ENCODE results near the gene PRR33.

PRR33 gene

DNA sequence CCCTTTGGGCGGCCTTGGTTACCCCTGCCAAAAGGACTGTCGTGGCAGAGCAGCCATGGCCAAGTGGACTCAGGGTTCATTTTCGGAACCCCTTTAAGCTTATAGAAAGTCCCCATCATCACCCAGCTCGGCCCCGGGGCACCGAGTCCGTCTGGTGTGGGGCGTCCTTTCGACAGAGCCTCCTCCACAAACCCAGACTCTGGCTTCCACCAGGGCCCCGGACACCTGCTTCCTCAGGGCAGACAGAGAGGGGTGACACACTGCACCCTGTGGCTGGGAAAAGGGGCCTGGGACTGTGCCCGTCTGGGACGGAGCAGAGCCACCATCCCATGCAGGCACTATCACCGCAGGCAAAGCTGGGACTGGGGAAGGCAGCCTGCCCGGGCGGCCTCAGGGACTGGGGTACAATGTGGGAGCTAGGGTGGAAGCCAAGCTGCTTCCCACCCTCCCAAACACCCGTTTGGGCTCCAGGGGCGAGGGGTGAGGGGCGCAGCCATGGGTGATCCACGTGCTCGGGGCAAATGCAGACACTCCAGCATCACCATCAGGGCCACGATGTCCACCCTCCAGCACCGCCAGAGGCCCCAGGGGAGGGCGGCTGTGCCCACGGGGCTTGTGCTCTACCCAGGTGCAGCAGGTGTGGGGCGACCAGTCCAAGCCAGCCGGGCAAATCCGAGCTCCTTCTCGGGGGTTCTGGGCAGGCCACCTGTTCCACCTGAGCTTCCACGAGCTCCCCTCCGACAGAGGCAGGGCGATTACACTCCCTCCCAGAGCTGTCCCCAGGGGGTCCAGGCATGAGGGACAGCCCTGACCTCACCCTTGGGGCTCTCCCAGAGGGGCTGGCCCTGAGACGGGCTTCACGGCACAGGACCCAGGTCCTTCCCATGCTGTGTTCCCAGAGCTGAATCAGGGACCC lies 43.7 kb upstream of the PRR33 start:
- TF ChIP-seq, protein P1, sequence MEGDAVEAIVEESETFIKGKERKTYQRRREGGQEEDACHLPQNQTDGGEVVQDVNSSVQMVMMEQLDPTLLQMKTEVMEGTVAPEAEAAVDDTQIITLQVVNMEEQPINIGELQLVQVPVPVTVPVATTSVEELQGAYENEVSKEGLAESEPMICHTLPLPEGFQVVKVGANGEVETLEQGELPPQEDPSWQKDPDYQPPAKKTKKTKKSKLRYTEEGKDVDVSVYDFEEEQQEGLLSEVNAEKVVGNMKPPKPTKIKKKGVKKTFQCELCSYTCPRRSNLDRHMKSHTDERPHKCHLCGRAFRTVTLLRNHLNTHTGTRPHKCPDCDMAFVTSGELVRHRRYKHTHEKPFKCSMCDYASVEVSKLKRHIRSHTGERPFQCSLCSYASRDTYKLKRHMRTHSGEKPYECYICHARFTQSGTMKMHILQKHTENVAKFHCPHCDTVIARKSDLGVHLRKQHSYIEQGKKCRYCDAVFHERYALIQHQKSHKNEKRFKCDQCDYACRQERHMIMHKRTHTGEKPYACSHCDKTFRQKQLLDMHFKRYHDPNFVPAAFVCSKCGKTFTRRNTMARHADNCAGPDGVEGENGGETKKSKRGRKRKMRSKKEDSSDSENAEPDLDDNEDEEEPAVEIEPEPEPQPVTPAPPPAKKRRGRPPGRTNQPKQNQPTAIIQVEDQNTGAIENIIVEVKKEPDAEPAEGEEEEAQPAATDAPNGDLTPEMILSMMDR (IDR thresholded peaks at IDR 0.05): no peak

DNA sequence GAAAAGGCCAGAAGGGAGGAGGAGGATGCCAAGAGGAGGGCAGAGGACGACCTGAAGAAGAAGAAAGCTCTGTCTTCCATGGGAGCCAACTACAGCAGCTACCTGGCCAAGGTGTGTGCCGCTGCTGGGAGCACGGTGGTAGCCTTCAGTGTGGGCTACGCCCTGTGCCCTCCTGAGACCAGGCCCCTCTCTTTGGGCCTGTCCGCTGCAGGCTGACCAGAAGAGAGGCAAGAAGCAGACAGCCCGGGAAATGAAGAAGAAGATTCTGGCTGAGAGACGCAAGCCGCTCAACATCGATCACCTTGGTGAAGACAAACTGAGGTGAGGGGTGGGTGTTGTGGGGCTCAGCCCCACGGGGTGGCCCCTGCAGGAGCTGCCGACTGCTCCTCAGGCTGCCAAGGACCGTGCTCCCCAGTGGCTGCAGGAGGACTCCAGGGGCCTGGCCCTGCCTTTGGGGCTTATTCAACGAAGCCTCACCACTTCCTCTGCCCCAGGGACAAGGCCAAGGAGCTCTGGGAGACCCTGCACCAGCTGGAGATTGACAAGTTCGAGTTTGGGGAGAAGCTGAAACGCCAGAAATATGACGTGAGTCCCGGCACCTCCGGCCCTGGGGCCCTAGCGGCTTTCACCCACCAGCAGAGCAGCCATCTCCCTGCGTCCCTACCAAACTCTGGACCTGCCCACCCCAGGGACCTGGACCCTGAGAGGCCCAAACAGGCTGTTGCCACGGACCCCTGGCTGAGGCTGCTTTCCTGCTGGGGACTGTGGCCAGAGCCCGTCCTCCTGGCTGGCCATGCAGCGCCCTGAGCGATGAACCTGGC lies 42.9 kb upstream of the PRR33 start:
- TF ChIP-seq, protein P1 (IDR thresholded peaks at IDR 0.05): no peak

DNA sequence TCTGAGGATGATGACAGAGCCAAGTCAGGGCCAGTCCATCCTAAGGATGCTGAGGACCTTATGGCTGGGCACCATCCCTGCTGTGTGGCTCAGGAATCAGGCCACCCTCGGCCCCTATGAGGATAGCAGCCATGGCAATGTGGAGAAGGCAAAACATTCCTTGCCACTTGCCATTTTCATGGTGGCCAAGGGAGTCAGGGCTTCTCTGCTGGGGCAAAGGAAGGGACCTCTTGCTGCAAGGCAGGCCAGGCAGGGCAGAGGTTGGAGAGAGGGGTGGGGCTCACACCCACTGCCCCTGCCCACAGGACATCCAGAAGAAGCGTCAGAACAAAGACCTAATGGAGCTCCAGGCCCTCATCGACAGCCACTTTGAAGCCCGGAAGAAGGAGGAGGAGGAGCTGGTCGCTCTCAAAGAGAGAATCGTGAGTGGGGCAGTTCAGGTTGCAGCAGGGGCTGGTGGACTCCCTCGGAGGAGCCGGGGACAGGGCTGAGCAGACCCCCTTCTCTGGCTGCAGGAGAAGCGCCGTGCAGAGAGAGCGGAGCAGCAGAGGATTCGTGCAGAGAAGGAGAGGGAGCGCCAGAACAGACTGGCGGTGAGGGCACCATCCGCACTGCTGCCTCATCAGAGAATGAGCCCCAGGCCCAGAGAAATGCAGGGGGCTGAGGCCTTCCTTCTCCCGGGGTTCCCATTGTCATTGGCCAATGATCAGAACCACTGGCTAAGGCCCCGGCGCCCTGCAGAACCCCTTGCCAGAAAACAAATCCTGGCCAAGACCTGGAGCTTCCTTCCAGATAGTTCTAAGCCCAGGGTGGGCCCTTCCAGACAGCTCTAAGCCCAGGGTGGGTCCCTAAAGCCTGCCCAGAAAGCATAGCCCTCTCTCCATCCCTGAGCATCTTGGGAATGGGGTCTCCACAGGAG lies 42.0 kb upstream of the PRR33 start:
- TF ChIP-seq, protein P1 (IDR thresholded peaks at IDR 0.05): no peak

DNA sequence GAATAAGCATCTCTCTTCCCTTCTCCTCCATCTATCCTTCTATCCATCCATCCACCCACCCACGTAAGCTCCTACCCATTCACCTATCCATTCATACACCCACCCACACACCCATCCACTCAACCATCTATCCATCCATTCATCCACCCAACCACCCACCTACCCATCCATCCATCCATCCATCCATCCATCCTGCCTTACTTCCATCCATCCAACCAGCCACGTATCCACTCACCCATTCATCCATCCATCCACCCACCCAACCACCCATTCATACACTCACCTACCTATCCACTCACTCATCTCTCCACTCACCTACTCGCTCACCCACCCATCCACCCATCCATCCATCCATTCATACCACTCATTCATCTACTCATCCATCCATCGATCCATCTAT lies 41.0 kb upstream of the PRR33 start:
- TF ChIP-seq, protein P1 (IDR thresholded peaks at IDR 0.05): no peak

DNA sequence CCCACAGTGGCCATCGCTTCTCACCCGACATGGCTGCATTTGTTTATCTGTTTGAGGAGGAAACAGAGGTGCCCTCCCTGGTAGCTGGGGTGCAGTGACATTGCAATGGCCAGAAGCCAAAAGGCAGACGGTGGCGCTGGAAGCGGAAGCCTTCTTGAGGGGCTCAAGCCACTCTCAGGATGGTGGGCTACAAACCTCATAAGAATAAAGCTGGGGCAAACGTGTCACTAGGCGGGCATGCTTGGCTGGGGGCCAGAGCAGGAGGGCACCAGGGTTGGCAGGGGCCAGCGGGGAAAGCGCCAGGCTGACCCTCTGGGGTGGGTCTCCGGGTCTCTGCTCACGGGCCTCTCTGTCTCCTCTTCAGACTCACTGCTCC lies 40.4 kb upstream of the PRR33 start:
- TF ChIP-seq, protein P1 (IDR thresholded peaks at IDR 0.05): no peak

DNA sequence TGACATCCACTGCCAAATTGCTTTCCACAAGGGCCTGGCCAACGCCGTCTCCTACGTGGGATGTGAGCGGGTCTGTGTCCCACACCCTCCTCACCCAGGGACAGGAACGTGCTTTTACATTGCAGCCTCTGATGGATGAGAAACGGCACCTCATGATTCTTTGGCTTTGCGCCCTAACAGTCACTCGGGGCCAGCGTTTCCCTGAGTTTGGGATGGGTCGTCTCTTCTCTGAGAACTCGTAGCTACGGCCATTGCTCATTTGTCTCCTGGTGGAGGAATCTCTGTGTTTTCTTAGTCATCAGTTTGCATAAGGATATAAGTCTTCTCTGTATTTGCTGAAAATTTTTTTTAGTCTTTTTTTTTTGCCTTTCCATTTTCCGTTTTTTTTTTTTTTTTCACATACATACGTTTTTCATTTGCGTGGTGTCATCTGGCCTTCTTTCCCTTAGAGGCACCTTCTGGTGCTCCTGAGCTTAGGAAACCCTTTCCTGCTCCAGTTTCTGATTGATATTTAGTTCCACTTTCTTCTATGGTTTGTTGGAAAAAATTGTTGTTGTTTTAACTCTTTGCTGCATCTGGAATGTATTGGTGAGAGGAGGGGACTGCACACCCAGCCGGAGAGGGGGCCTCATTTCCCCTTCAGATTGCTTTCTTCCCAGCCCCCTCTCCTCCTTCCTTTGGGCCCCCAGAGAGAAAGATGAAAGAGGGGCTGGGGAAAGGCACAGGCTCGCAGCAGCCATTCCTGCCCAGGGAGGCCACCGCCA lies 39.8 kb upstream of the PRR33 start:
- TF ChIP-seq, protein P1 (IDR thresholded peaks at IDR 0.05): no peak

All from LNCAP (cell line).